Panc1 (cell line): ENCODE results near the gene DHRS3. TPM values are rescaled to one million over a fixed set of nuclear protein-coding genes. Genes with fewer than 3 reads are reported as not detected.

Experiments used
- ATAC-seq: fragments of 200-7000 bp; cut with Tn5 transposase; 2 replicates; pipeline ENCODE4 v1.9.1; 2020; ENCODE audit warnings: mild to moderate bottlenecking, moderate library complexity
- BruUV-seq: library from RNA; stranded (reverse); fragments of 400-500 nt; replicated peaks from 2 replicates; lab custom pipeline; 2021; lab: Mats Ljungman, UMichigan
- CTCF ChIA-PET: fragments of 300-600 bp; sonication (Branson Sonifier 250); formaldehyde crosslinking; loops from one replicate; lab custom pipeline; 2022; ENCODE audit warnings: antibody characterized with exemption; lab: Charles Lee
- POLR2A ChIA-PET: fragments of 300-600 bp; sonication (Branson Sonifier 250); formaldehyde crosslinking; loops from one replicate; lab custom pipeline; 2022; ENCODE audit warnings: antibody characterized with exemption; lab: Charles Lee
- DNase-seq: peaks from one replicate; pipeline ENCODE4 v3.0.0-alpha.2; 2010; ENCODE audit warnings: low read depth, low spot score
- H3K27ac ChIP-seq: 2 replicates; pipeline ENCODE4 v1.5.1; 2011; ENCODE audit warnings: mild to moderate bottlenecking, low read length, inconsistent platforms
- H3K27me3 ChIP-seq: fragments of 200-500 bp; sonication (Bioruptor generic); 2 replicates; pipeline ENCODE4 v1.6.0; 2014; ENCODE audit warnings: low read length, inconsistent platforms; ENCODE audit not compliant: control insufficient read depth, insufficient read depth
- H3K36me3 ChIP-seq: fragments of 200-500 bp; sonication (Bioruptor generic); 2 replicates; pipeline ENCODE4 v1.5.1; 2014; ENCODE audit warnings: inconsistent platforms, mild to moderate bottlenecking, low read length, moderate library complexity; ENCODE audit not compliant: control insufficient read depth, insufficient read depth
- H3K4me1 ChIP-seq: 2 replicates; pipeline ENCODE4 v1.5.1; 2011; ENCODE audit warnings: inconsistent platforms, mild to moderate bottlenecking, low read length, moderate library complexity; ENCODE audit not compliant: control insufficient read depth, insufficient read depth
- H3K4me3 ChIP-seq, 2 experiments: 2 replicates each; pipeline ENCODE4 v1.5.1; 2011 to 2012; ENCODE audit warnings: low read depth in 2 of 2, low read length in 2 of 2, mild to moderate bottlenecking in 2 of 2, inconsistent platforms in 1 of 2, moderate library complexity in 1 of 2
- H3K9me3 ChIP-seq: fragments of 200-500 bp; sonication (Bioruptor generic); 2 replicates; pipeline ENCODE4 v1.5.1; 2014; ENCODE audit warnings: low read depth, mild to moderate bottlenecking, inconsistent platforms, low read length, moderate library complexity; ENCODE audit not compliant: control insufficient read depth, insufficient read depth
- POLR2AphosphoS5 ChIP-seq: IDR thresholded peaks from 2 replicates; pipeline ENCODE4 v1.6.1; 2012; ENCODE audit warnings: mild to moderate bottlenecking, low read depth, low read length, moderate library complexity
- REST ChIP-seq, 2 experiments: IDR thresholded peaks; 2 replicates each; pipeline ENCODE4 v1.6.1; 2011 to 2012; ENCODE audit warnings: low read depth in 2 of 2, control low read depth in 1 of 2, low read length in 1 of 2, mild to moderate bottlenecking in 1 of 2, moderate library complexity in 1 of 2; ENCODE audit not compliant: insufficient read depth in 1 of 2
- SIN3A ChIP-seq: IDR thresholded peaks from 2 replicates; pipeline ENCODE4 v1.6.1; 2012; ENCODE audit warnings: low read depth, mild to moderate bottlenecking, low read length, moderate library complexity, borderline replicate concordance; ENCODE audit not compliant: insufficient read depth
- TCF7L2 ChIP-seq: IDR thresholded peaks from 2 replicates; pipeline ENCODE4 v1.6.1; 2011; ENCODE audit warnings: mild to moderate bottlenecking, low read depth, low read length, inconsistent platforms
- in situ Hi-C: cut with HindIII; loops from 2 replicates; pipeline ENCODE4 v1.10.0; 2016; ENCODE audit warnings: low sequenced_read_pairs, low pct_unique_long_range_greater_than_20kb
- intact Hi-C: fragments of 100-400 bp; cut with micrococcal nuclease; formaldehyde crosslinking; loops from one replicate; pipeline ENCODE4 v1.10.0; 2022; ENCODE audit not compliant: unreplicated experiment
- total RNA-seq: library from RNA; stranded (reverse); gene quantifications from one replicate; pipeline ENCODE4 v1.2.1, GENCODE V29; 2021; ENCODE audit not compliant: unreplicated experiment
- TF ChIP-seq, protein P1 (sequence below): fragments of 450-650 bp; IDR thresholded peaks from 2 replicates; pipeline ENCODE4 v1.5.1; 2017; ENCODE audit warnings: mild to moderate bottlenecking

The DHRS3 gene
- total RNA-seq, 1 experiment from 2014 or later: 113 TPM

DNA sequence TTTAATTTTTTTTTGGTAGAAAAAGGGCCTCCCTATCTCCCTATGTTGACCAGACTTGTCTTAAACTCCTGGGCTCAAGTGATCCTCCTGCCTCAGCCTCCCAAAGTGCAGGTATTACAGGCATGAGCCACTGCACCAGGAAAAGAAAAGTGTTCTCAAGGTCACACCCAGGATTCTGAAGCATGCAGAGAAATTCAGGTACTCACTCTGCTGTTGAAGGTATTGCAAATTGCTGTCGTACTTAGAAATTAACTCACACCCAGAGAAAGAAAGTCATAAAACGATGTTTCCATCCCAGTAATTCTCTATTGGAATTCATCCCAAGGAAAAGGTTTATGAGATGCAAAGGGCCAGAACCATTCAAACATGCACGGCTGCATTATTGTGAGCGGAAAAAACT is 73.7 kb downstream of the DHRS3 start:
- in situ Hi-C loops: no loop called here
- no peaks in the 10 kb centered on the region for H3K9me3 ChIP-seq
- TF ChIP-seq TCF7L2: no peak
- TF ChIP-seq SIN3A: no peak
- TF ChIP-seq REST (IDR thresholded peaks at IDR 0.05; ENCODE audit: insufficient read depth in 1 of 2, low read depth in 2 of 2, low read length in 1 of 2): no peak
- TF ChIP-seq, protein P1, sequence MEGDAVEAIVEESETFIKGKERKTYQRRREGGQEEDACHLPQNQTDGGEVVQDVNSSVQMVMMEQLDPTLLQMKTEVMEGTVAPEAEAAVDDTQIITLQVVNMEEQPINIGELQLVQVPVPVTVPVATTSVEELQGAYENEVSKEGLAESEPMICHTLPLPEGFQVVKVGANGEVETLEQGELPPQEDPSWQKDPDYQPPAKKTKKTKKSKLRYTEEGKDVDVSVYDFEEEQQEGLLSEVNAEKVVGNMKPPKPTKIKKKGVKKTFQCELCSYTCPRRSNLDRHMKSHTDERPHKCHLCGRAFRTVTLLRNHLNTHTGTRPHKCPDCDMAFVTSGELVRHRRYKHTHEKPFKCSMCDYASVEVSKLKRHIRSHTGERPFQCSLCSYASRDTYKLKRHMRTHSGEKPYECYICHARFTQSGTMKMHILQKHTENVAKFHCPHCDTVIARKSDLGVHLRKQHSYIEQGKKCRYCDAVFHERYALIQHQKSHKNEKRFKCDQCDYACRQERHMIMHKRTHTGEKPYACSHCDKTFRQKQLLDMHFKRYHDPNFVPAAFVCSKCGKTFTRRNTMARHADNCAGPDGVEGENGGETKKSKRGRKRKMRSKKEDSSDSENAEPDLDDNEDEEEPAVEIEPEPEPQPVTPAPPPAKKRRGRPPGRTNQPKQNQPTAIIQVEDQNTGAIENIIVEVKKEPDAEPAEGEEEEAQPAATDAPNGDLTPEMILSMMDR: no peak
- TF ChIP-seq POLR2AphosphoS5: no peak

GRCh38 chr1:12543740-12544154 is 74.3 kb downstream of the DHRS3 start:
- no peaks in the 10 kb centered on the region for H3K36me3 ChIP-seq
- in situ Hi-C loops (no loop called here), intact Hi-C loops (no loop called here)
- no peak for DNase-seq
- peaks cover 45% of the 10 kb centered on the region for H3K4me1 ChIP-seq
- H3K9me3 ChIP-seq: no peaks in the 10 kb centered on the region
- no TSS peak for BruUV-seq
- peak overlapping the region; percentile 81 for H3K27ac ChIP-seq
- ChIA-PET POLR2A (no interaction called here), CTCF (interaction anchor here (0.6 kb wide), 1 partner anchor 98 kb away, joined by 4 read pairs; no protein-coding TSS in a partner anchor)
- no peak for ATAC-seq
- TF ChIP-seq SIN3A (no peak), REST (IDR thresholded peaks at IDR 0.05; ENCODE audit: insufficient read depth in 1 of 2, low read depth in 2 of 2, low read length in 1 of 2) (no peak), TCF7L2 (no peak), POLR2AphosphoS5 (no peak)
- TF ChIP-seq, protein P1: no peak
- no peaks in the 10 kb centered on the region for H3K27me3 ChIP-seq
- H3K4me3 ChIP-seq: no peak overlapping the region

More for the DNA sequence above, 73.7 kb downstream of the DHRS3 start:
- Histone ChIP-seq H3K36me3 (no peaks in the 10 kb centered on the region), H3K27ac (peak overlapping the region; percentile 81), H3K4me1 (peaks cover 51% of the 10 kb centered on the region), H3K4me3 (no peak overlapping the region), H3K27me3 (no peaks in the 10 kb centered on the region)
- ChIA-PET CTCF (interaction anchor here (0.6 kb wide), 1 partner anchor 97 kb away, joined by 4 read pairs; no protein-coding TSS in a partner anchor), POLR2A (no interaction called here)
- ATAC-seq (no peak), DNase-seq (no peak)
- no TSS peak for BruUV-seq
- intact Hi-C loops: no loop called here
